Stimulated activated CD4-positive, alpha-beta T cell treated with anti-CD3 and anti-CD28 coated beads, TNF-alpha, amount 100 ng/mL, for 48 hours (primary cell): ENCODE results near the gene ADARB1.
"Not testable (repeated sequence)": the region's sequence is repeated elsewhere in the genome, so short reads cannot be mapped to it uniquely, and the experiment has no call there.

ENCODE experiments used
- DNase-seq, 3 donors: peaks; one replicate each; pipeline ENCODE4 v3.0.0-alpha.2; 2020; ENCODE audit warnings: low read depth in 3 of 3

The ADARB1 gene, protein sequence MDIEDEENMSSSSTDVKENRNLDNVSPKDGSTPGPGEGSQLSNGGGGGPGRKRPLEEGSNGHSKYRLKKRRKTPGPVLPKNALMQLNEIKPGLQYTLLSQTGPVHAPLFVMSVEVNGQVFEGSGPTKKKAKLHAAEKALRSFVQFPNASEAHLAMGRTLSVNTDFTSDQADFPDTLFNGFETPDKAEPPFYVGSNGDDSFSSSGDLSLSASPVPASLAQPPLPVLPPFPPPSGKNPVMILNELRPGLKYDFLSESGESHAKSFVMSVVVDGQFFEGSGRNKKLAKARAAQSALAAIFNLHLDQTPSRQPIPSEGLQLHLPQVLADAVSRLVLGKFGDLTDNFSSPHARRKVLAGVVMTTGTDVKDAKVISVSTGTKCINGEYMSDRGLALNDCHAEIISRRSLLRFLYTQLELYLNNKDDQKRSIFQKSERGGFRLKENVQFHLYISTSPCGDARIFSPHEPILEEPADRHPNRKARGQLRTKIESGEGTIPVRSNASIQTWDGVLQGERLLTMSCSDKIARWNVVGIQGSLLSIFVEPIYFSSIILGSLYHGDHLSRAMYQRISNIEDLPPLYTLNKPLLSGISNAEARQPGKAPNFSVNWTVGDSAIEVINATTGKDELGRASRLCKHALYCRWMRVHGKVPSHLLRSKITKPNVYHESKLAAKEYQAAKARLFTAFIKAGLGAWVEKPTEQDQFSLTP

DNA sequence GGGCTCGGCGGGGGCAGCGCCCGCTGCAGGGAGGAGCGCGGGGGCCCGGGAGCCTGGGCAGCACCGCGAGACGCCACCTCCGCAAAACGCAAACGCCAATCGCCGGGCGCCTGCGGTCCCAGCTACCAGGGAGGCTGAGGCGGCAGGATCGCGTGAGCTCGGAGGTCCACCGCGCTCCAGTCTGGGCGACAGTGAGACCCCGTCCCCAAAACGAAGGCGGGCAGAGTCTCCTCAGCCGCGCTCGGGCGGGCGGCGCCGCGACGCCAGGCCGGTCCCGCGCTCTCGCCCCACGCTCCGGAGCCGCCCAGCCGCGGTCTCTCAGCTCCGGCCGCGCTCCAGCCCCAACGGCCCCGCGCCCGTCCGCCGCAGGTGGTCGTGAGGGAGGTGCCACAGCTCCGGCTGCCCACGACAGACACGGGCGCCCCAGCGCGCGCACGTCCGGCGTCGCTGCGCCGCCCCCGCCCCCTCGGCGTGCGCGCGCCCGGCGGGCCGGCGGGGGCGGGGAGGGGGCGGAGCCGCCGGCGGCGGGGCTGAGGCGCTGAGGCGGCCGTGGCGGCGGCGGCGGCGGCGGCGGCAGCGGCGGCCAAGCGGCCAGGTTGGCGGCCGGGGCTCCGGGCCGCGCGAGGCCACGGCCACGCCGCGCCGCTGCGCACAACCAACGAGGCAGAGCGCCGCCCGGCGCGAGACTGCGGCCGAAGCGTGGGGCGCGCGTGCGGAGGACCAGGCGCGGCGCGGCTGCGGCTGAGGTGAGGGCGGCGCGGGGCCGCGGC is at the start of gene ADARB1:
Gene ADARB1, plus strand, starts transcription at position 533 of the 770 bp plus-strand sequence. CDS start 97,077 bp downstream, outside the sequence.
- DNase-seq, result peak in 1 of 3 donors; percentile 56

DNA sequence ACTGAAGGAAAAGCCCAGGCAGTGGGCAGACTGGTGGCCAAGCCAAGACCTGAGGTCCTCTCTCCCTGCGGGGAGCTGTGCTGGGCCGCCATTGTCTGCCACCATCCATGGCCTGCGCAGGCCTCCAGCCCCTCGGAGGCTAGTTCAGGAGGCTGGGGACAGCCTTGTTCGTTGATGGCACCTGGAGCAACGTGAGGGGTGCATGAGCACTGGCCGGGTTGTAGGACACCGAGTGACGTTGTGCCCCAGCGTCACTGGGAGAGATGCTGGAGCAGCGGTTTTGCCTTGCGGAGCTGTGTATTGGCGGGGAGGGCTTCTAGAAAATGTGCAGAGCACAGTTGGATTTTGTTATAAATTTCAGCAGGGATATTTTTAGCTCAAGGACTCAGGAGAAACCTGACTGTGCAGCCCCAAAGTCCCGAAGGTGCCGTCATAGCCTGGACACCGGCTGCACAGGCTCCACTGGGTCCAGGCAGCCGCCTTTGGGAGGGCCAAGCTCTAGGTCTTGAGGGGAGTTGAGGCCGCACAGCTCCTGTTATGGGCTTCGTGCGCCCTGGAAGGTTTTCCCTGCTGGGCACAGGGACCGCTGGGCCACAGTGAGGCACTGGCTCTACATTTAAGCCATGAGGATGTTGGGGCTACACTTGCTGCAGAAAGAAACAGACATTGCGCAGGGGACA is 48.2 kb upstream of the ADARB1 start:
- DNase-seq, result no peak

DNA sequence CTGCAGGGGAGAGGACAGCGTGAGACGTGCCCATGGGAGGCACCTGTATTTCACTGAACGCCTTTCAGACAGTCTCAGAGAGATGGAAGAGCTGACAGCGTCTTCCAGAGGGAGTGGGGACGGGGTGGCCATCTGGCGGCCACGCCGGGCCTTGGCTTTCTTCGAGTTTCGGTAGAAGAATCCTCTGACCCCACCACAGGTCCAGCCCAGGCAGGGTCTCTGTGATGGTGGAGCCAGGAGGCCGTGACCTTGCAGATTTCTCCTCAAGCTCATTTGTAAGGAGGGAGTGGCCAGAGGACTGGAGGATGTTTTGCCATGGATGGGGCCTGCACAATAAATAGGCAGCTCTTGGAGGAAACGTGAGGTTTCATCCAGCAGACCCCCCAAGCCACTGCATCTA is 47.6 kb upstream of the ADARB1 start:
- DNase-seq, result no peak

DNA sequence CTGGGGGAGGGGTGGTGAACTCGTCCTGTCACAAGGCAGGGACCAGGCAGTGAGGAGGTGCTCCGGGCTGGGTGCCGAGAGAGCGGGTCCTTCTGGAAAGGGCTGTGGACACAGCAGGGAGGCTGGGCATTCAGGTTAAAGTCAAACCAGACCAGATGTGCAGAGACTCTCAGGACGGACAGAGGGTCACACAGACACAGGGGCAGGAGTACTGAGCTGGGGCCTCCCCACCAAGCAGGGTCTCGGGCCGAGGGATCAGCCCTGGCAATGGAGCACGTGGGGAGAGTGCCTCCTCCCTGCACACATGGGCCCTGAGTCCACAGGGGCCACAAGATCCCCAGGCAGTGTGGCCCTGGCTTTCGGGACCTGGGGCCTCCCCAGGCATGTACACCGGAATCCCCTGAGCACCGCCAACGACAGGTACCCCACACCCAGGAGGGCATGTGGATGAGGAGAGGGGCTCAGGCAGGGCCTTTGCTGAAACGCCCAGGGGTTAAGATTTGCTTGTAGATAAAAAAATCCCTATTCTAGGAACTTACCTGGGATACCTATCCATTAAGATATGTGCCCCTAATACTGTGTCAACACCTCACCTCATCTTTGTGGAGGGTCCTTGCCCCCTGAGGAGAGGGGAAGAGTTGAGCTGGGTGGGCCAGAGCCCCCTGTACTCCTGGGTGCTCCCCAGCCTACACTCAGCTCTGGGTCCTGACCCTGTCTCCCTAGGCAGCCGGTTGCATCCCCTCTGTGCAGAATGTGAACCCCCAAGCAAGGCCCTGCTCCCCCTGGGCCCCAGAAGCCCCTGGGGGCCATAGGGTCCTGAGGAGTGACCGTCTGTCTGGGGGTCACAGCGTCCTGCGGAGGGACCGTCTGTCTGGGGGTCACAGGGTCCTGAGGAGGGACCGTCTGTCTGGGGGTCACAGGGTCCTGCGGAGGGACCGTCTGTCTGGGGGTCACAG is 46.9 kb upstream of the ADARB1 start:
- no peak for DNase-seq

DNA sequence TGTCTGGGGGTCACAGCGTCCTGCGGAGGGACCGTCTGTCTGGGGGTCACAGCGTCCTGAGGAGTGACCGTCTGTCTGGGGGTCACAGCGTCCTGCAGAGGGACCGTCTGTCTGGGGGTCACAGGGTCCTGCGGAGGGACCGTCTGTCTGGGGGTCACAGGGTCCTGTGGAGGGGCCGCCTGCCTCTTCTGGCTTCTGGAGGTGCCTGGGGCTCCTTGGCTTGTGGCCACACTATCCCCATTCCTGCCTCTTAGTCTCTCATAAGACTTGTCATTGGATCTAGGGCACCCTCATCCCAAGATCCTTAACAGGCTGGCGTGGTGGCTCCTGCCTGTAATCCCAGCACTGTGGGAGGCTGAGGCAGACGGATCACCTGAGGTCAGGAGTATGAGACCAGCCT is 45.7 kb upstream of the ADARB1 start:
- DNase-seq, result not testable (repeated sequence)

DNA sequence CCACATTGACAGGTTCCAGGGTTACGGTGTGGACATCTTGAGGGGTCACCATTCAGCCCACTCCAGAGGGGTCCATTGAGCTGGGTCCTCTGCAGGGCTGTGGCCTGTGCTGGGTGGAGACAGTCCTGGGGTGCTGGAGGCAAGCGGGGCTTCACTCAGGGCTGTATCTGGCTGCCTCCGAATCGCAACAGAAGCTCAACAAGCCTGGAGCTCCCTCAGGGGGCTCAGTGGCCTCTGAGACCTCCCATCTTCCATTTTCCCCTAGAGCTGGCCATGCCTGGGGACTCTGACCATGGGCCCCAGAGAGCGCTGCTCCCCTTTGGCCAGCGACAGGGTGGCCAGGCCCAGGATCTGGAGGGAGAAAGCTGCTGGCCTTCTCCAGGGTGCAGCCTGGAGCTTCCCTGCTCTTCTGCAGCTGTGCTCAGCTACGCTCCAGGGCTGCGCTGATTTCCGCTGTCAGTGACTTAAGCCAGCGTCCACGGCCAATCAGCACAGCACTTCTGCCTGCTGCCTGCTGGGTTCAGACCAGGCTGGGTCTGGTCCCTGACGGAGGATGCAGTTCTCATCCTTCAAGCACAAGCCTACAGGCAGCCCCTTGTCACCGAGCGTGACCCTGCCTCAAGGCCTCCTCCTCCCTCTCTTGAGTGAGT is 45.0 kb upstream of the ADARB1 start:
- no peak for DNase-seq

DNA sequence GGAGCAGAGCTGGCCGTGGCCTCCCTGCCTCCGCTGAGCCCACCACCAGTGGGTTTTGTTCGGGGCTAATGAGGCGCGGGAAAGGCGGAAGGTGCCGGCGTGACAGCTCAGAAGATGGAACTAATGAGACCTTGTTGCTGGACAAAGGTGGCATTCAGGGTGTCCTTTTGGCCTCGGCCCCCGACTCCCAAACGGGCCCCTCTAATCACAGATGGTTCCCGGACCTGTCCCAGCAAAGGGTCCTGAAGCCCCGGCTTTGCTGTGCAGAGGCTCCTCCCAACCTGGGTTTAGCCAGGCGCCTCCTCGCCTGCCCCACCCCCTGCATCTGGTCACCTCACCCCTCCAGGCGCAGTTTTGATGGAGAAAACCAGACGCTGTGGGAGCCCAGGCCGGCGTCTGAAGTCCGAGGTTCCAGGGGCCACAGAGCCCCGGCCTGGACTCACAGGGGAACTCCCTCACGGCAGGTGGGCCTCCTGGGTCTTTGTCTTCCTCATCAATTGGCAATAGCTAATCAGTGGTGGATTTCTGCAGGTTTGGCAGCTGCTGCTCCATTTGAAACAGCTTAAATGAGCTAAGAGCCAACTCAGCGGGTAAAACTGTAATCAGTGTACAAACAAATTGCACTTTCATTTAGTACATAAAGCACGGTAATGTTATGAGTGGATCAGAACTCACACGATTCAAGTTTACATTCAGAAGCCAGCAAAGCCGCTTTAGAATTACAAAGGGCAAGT is 44.3 kb upstream of the ADARB1 start:
- DNase-seq, result no peak

DNA sequence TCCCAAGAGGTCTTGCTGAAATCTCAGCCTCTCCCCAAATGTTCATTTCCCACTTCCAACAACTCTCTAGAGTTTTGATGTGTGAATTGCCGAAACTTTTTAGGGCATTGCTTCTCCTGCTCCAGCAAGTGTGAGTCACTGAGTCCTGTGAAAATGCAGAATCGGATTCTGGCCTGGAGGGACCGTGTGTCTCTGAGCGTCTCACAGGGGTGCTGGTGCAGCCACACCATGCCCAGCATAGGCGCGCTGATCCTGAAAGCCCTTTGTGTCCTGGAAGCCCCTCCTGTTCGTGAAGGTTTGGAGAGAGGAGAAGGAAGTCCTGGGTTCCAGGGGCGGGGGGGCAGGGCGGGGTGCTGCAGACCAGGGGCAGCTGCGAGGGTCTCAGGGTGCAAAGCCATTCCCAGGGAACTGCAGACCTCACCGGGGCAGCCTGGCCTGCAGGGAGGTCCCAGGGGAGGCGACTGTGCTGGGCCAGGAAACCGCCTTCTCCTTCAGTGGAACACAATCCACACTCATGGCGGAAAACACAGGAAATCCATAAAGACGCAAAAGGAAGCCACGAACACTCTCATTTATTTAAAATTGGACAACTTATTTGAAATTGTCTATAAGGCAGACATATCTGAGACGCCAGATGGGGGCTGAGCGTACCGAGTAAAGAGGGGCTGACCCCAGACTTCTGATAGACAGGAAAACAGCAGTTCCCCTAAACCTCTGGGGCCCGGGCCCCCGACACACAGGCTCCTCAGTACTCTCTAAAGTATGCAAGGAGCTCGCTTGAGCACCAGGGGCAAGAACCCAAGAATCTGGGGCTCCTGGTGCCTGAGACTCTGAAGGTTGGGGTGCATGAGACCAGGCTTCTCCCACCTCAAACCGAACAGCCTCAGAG is 43.5 kb upstream of the ADARB1 start:
- no peak for DNase-seq

DNA sequence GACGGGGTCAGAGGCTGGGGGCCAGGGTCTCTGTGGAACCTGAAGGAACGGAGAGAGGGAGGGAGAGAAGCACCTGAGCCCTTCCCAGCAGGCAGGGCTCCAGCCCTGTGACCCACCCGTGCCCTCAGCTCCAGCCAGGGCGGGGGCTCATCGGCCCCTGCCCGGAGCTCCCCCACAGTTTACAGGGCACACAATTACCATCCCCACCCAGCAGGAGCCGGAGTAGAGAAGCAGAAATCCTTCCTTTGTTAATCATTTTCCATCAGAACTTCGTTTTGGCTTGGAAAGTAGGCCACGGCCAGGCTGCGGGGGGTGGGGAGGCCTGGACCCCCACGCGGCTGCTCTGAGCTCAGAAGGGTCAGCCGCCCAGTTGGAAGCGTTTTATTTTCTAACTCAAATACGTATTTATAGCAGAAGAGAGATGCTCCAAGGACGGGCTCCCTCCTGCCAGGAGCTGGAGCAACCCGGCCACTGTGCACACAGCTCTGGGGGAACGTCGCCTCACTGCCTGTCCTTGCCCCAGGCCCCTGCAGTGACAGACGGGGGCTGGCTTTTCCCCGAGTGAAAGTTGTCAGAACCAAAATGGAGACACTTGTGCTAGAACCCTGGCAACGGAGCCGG is 42.7 kb upstream of the ADARB1 start:
- DNase-seq, result no peak

DNA sequence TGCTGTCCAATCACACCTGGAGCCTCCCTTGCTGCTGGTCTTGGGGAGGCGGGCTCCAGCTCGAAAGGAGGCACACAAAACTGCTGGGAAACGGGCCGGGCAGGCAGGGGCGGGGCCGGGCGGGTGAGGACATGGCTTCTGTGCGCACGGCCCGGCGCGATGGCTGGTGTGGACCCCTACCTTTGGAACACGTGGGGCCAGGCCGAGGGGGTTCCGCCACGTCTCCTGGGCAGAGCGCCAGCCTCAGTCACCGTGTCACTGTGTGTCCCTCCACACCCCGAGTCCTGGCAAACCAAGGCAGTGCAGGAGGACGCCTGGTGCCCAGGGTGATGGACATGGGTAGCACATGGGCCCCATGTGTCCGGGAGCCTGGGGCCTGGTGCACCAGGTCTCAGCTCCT is 42.0 kb upstream of the ADARB1 start:
- DNase-seq, result no peak

DNA sequence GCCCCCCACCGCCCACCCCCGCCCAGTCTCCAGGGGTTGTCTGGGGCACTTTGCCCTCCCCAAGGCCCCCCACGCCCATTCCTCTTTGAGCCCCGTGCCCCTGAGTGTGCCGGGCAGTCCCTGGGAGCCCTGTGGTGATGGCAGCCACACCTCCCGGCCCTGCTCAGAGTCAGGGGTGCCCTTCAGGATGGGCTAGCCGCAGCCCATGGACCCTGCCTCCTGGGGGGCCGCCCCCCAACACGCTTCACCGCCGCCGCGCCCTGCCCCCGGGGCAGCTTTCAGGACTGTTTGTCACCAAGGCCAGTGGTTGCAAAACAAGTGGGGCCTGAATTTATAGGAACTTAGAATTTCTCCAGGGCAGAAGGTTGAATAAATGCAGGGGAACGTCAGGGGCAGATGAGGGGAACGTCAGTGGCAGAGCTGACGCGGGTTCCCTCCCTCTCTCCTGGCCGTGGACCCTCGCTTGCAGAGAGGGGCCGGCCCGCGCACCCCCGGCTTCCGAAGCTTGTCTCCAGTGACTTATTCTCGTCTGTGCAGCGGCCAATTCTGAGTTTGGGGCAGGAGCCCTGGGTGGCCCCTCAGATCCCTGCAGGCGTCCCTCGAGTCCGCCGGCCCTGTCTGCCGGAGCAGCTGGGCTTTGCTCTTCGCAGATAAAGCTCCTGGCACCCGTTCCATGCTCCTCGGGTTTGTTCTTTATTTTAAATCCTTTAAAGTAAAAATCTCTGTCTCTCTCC is 41.2 kb upstream of the ADARB1 start:
- DNase-seq, result no peak

DNA sequence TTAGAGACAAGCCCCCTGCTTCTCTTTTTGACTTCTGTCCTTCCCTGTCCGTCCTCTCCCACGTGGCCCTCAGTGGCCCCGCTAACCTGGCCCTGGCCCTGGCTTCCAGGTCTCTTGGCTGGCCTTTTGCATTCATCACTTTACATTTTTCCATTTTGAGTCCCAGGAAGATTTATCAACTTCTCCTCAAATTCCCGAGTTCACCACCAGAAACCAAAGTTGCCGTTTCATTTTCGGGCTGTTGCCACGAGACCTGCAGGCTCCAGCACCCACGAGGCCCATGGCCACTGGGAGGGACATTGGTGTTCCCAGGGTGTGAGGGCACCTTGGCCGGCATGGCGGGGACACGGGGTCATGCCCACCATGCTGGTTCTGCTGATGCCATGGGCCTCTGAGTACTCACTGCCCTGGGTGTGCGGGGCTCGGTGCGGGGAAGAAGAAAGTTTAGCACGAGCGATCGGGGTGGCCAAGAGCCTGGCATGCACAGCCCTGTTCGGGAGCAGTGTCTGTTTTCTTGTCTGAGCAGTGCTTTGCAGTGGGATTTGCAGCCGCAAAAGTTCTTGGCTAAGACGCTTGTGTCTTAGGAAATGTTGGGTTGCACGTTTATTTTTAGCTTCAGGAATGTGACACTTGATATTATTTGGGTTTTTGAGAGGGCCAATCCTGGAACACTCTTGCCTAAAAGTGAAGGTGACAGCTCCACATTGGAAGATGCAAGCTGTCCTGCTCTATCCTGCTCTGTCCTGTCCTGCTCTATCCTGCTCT is 40.4 kb upstream of the ADARB1 start:
- DNase-seq, result no peak

DNA sequence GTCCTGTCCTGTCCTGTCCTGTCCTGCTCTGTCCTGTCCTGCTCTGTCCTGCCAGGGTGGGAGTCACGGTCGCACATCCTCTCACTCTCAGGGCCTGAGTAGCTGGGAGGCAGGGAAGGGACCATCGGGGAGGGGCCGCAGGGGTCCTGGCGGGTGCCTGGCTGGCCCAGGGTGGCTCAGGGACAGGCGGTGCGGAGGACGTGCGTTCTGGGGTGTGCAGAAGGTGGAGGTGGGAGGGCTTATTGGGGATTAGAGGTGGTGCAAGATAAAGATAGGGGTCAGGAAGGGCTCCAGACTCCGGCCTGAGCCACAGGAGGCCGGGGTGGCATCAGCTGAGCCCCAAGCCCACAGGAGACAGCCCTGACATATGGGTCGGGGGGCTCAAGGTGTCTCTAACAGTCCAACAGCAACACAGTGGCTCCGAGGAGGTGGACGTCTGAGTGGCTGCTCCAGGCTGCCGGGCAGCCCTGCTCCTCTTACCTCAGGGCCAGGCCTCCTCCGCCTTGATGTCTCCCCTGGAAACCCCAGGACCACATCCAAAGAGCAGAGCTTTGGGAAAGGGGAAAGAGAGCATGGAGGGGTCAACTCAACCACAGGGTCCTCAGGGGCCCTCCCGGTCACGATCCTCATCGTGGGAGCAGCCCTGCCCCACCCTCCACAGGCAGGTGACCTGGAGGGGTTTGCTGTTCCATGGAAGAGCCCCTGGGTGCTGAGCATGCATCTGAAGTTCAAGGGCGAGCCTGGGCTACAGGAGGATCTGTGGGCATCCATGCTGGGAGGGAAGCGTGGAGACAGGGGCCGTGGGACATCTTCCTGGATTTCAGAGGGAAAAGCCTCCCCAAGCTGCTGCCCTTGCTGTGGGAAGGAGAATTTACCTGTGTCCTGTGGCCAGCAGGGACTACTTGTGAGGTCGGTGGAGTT is 39.6 kb upstream of the ADARB1 start:
- DNase-seq, result no peak

DNA sequence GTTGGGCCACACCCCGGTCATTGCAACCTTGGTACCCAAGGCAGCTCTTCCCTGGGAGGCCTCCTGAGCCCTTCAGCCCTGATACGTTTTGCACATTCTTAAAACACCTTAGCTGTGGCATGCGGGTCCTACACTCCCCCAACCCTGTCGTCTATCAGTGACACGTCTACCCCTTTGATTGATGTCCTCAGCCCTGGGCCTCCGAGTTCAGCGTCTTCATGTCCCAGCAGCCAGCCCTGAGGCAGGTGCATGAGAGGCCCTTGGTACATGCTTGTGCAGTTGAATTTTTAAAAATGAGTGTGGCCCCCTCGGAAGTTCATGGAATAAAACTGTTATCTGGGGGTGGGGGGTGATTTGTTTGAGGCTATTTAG is 38.9 kb upstream of the ADARB1 start:
- DNase-seq, result no peak

DNA sequence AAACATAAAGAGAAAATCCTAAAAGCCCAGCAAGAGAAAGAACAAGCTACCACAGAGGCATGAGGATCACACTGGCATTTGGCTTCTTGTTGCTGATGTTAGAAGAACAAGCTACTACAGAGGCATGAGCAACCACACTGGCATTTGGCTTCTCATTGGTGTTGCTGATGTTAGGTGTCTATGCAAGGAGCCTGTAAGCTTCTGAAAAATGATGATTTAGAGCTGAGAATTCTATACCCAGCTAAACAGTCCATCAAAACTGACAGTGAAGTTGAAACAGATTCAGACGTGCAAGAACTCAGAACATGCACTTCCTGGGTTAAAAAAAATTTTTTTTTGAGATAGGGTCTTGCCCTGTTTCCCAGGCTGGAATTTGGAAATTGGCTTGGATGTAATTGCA is 37.8 kb upstream of the ADARB1 start:
- no peak for DNase-seq

DNA sequence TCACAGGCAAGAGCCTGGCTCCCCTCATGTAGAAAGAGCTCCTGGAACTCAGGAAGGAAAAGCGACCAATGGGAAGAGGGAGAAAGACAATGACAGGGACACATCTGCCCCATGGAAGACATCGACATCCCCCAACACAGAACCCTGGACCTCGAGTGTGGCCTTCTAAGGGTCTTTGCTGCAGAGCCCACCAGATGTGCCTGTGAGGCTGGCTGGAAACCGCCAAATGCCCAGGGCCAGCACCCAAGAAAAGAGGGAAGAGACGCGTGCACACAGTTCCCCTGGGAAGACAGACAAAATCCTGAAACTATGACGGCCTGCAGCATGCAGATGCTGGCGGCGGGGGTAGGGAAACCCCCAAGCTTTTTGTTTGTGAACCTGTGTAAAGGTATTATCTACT is 36.4 kb upstream of the ADARB1 start:
- DNase-seq, result no peak
